ENCODE results near the gene CCDC171. TPM values are rescaled to one million over a fixed set of nuclear protein-coding genes. Genes with fewer than 3 reads are reported as not detected.

Gene CCDC171
- total and polyA plus RNA-seq, 2 of the 13 experiments (the other 11 are each of a cell fraction or from before 2014, with no cell fraction given): 0.95 to 2.5 TPM

GRCh38 chr9:15576350-15577050, 23.7 kb downstream of the CCDC171 start:
- no peaks in the 10 kb centered on the region for H3K79me2 ChIP-seq (ENCODE audit: insufficient read depth, low read length)
- peaks cover 5% of the 10 kb centered on the region; the same call in 1 of the 2 replicates for H3K4me1 ChIP-seq (ENCODE audit: insufficient read depth, low read length)
- DNase-seq (ENCODE audit: low spot score) (no peak), ATAC-seq (no peak), FAIRE-seq (no peak)
- intact Hi-C loops (cut with micrococcal nuclease; ENCODE audit: unreplicated experiment) (no loop called here), in situ Hi-C loops (cut with HindIII; ENCODE audit: extremely low pct_ligation_motif_present, low pct_unique_long_range_greater_than_20kb) (no loop called here)
- H3K4me2 ChIP-seq (ENCODE audit: low read depth, low read length): no peak overlapping the region
- CTCF ChIA-PET (ENCODE audit: low intra/inter-chr PET ratio, low total read pairs): no interaction called here
- TF ChIP-seq AGO1 (IDR thresholded peaks at IDR 0.05; ENCODE audit: low read depth, low read length, poor library complexity, severe bottlenecking): no peak
- TF ChIP-seq, protein P1, sequence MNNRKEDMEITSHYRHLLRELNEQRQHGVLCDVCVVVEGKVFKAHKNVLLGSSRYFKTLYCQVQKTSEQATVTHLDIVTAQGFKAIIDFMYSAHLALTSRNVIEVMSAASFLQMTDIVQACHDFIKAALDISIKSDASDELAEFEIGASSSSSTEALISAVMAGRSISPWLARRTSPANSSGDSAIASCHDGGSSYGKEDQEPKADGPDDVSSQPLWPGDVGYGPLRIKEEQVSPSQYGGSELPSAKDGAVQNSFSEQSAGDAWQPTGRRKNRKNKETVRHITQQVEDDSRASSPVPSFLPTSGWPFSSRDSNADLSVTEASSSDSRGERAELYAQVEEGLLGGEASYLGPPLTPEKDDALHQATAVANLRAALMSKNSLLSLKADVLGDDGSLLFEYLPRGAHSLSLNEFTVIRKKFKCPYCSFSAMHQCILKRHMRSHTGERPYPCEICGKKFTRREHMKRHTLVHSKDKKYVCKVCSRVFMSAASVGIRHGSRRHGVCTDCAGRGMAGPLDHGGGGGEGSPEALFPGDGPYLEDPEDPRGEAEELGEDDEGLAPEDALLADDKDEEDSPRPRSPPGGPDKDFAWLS (CRISPR knock-in tag; IDR thresholded peaks at IDR 0.05; ENCODE audit: borderline replicate concordance): no peak
- TF ChIP-seq TEF (CRISPR knock-in tag; IDR thresholded peaks at IDR 0.05): no peak
- no peak overlapping the region for H2AFZ ChIP-seq (ENCODE audit: low read length)
- no peak overlapping the region for H3K9ac ChIP-seq (ENCODE audit: insufficient read depth, low read depth, low read length)
- no peak overlapping the region for H3K27ac ChIP-seq (ENCODE audit: extremely low read length, insufficient read depth, low read length)
- no peaks in the 10 kb centered on the region for H3K36me3 ChIP-seq (replicated peaks in 1 of 2; ENCODE audit: control insufficient read depth in 1 of 2, insufficient read depth in 2 of 2, low read length in 2 of 2)
- WGBS (ENCODE audit: low lambda C conversion rate): 84% methylated on average over 8 of the region's 8 CpGs
- BruUV-seq (replicated peaks): no TSS peak
- POLR2A ChIA-PET: no interaction called here
- no peaks in the 10 kb centered on the region for H3K9me3 ChIP-seq (ENCODE audit: low read length)
- H3K27me3 ChIP-seq (ENCODE audit: control insufficient read depth in 1 of 2, insufficient read depth in 2 of 2, low read length in 2 of 2): no peaks in the 10 kb centered on the region
- H4K20me1 ChIP-seq (ENCODE audit: insufficient read depth, low read length): no peaks in the 10 kb centered on the region
- no peak overlapping the region for H3K4me3 ChIP-seq (replicated peaks in 1 of 3; ENCODE audit: insufficient read depth in 1 of 3, low read depth in 2 of 3, low read length in 3 of 3)

- ATAC-seq: no peak
- Histone ChIP-seq H3K27me3 (ENCODE audit: control insufficient read depth in 1 of 2, insufficient read depth in 2 of 2, low read length in 2 of 2) (no peaks in the 10 kb centered on the region), H3K4me3 (replicated peaks in 1 of 3; ENCODE audit: insufficient read depth in 1 of 3, low read depth in 2 of 3, low read length in 3 of 3) (no peak overlapping the region), H3K4me1 (ENCODE audit: insufficient read depth, low read length) (peaks cover 5% of the 10 kb centered on the region; the same call in 1 of the 2 replicates), H3K4me2 (ENCODE audit: low read depth, low read length) (no peak overlapping the region), H3K9ac (ENCODE audit: insufficient read depth, low read depth, low read length) (no peak overlapping the region), H3K79me2 (ENCODE audit: insufficient read depth, low read length) (no peaks in the 10 kb centered on the region), H3K36me3 (replicated peaks in 1 of 2; ENCODE audit: control insufficient read depth in 1 of 2, insufficient read depth in 2 of 2, low read length in 2 of 2) (no peaks in the 10 kb centered on the region), H4K20me1 (ENCODE audit: insufficient read depth, low read length) (no peaks in the 10 kb centered on the region), H3K9me3 (ENCODE audit: low read length) (no peaks in the 10 kb centered on the region), H2AFZ (ENCODE audit: low read length) (no peak overlapping the region), H3K27ac (ENCODE audit: extremely low read length, insufficient read depth, low read length) (no peak overlapping the region)
- no TSS peak for BruUV-seq (replicated peaks)
- intact Hi-C loops (cut with micrococcal nuclease; ENCODE audit: unreplicated experiment) (no loop called here), in situ Hi-C loops (cut with HindIII; ENCODE audit: extremely low pct_ligation_motif_present, low pct_unique_long_range_greater_than_20kb) (no loop called here)
- CTCF ChIA-PET (ENCODE audit: low intra/inter-chr PET ratio, low total read pairs): no interaction called here
- WGBS (ENCODE audit: low lambda C conversion rate): 95% methylated on average over 6 of the region's 6 CpGs
- POLR2A ChIA-PET: no interaction called here
- DNase-seq (ENCODE audit: low spot score): no peak
- FAIRE-seq: no peak
- TF ChIP-seq AKNA (CRISPR knock-in tag; IDR thresholded peaks at IDR 0.05; ENCODE audit: borderline replicate concordance) (no peak), ZNF615 (CRISPR knock-in tag; IDR thresholded peaks at IDR 0.05; ENCODE audit: borderline replicate concordance) (no peak), ZNF562 (CRISPR knock-in tag; IDR thresholded peaks at IDR 0.05; ENCODE audit: borderline replicate concordance) (no peak), CEBPG (CRISPR knock-in tag; IDR thresholded peaks at IDR 0.05) (no peak), ZNF101 (CRISPR knock-in tag; IDR thresholded peaks at IDR 0.05; ENCODE audit: borderline replicate concordance, low read depth) (no peak), ZNF12 (CRISPR knock-in tag; IDR thresholded peaks at IDR 0.05) (no peak), ZNF550 (CRISPR knock-in tag; IDR thresholded peaks at IDR 0.05; ENCODE audit: borderline replicate concordance) (no peak)
Measured at GRCh38 chr9:15578714-15579113, 25.9 kb downstream of the CCDC171 start.

Measured in HepG2 (cell line).